LNCaP clone FGC (cell line): ENCODE measurements around the gene FGFR4.

Experiments used
- DNase-seq: peaks from one replicate; pipeline ENCODE4 v3.0.0-alpha.2; 2011; ENCODE audit warnings: low read depth
- H3K4me3 ChIP-seq: 2 replicates; pipeline ENCODE4 v1.5.1; 2011; ENCODE audit warnings: mild to moderate bottlenecking, low read depth, low read length, control low read depth
- CTCF ChIP-seq: IDR thresholded peaks from 2 replicates; pipeline ENCODE4 v1.5.1; 2012; ENCODE audit warnings: mild to moderate bottlenecking; ENCODE audit not compliant: control insufficient read depth, insufficient read depth; ENCODE audit errors: extremely low read depth

FGFR4 gene

GRCh38 chr5:177142098-177142611, 55.4 kb downstream of the FGFR4 start:
- no peak for TF ChIP-seq CTCF
- DNase-seq, result no peak
- no peak overlapping the region for H3K4me3 ChIP-seq

DNA sequence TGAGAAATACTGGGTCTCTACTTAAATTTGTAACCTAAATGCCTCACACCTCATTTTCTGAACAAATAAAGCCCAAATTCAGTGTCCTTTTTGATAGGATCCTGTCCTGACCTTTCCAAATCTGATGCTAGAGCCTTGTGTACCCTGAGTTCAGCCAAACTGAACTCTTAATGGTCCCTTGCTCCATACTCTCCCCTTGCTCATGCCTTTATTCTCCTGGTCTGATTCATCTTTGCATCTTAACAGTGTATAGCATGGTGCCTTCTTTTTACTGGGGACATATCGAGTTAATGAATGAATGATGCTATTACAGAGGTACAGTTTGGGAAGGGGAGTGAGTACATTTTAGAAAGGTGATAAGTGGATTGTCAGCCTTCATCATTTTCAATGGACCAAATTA, 56.1 kb downstream of the FGFR4 start:
- H3K4me3 ChIP-seq, result no peak overlapping the region
- TF ChIP-seq CTCF, result no peak
- no peak for DNase-seq

DNA sequence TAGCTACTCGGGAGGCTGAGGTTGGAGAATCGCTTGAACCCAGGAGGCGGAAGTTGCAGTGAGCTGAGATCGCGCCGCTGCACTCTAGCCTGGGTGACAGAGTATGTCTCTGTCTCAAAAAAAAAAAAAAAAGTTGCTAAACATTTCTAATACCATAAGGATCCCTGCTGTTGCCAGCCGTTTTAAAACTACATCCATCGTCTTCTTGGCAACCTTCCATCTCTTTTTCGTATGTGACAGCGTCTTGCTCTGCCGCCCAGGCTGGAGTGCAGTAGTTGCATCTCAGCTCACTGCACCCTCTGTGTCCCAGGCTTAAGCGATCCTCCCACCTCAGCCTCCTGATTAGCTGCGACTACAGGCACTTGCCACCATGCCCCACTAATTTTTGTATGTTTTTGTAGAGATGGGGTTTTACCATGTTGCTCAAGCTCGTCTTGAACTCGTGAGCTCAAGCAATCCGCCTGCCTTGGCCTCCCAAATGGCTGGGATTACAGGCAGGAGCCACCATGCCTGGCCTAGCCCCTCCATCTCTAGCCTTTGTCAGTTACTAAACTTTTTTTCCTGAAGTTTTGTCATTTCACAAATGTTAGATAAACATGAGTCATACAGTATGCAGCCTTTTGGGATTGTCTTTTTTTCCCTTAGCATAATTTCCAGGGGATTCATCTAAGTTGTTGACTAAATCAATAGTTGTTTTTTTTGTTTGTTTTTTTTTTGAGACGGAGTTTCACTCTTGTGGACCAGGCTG, 60.4 kb downstream of the FGFR4 start:
- no peak for DNase-seq
- H3K4me3 ChIP-seq, result no peak overlapping the region
- no peak for TF ChIP-seq CTCF
